ENCODE measurements around the gene GFOD2.

GFOD2 gene

GRCh38 chr16:67666559-67667452 is 52.3 kb downstream of the GFOD2 start, which contains the start of the genes C16orf86 and ENKD1:
C16orf86 (plus strand) TSS chr16:67666814; CDS start chr16:67666971, 157 bp downstream.
ENKD1 (minus strand) TSS chr16:67666750; CDS start chr16:67666442, 308 bp downstream.
- Histone ChIP-seq H3K9me3 (ENCODE audit: control insufficient read depth in 2 of 2, low read length in 2 of 2) (no peaks in the 10 kb centered on the region), H3K27me3 (ENCODE audit: control insufficient read depth in 2 of 2, insufficient read depth in 2 of 2, low read length in 2 of 2) (no peaks in the 10 kb centered on the region), H3K36me3 (ENCODE audit: control insufficient read depth in 2 of 2, insufficient read depth in 2 of 2, low read length in 2 of 2) (no peaks in the 10 kb centered on the region), H3K4me1 (ENCODE audit: control insufficient read depth in 2 of 2, insufficient read depth in 2 of 2, low read length in 2 of 2) (peaks cover 20 to 22% of the 10 kb centered on the region in 2 donors), H3K27ac (ENCODE audit: low read depth in 2 of 2, low read length in 2 of 2) (peak within 1 kb of the TSS; percentile 62 to 74), H3K9ac (ENCODE audit: low read depth in 1 of 2, low read length in 2 of 2) (peak within 1 kb of the TSS; percentile 62 to 77), H3K4me3 (ENCODE audit: low read length in 2 of 2) (peak within 1 kb of the TSS; percentile 68 to 71)

GRCh38 chr16:67666032-67666551 is 53.0 kb downstream of the GFOD2 start:
- peak overlapping the region in 1 of 2 donors; percentile 74 for H3K27ac ChIP-seq (ENCODE audit: low read depth in 2 of 2, low read length in 2 of 2)
- H3K9ac ChIP-seq (ENCODE audit: low read depth in 1 of 2, low read length in 2 of 2) = peak overlapping the region in 1 of 2 donors; percentile 62

GRCh38 chr16:67665598-67665997 is 53.5 kb downstream of the GFOD2 start:
- Histone ChIP-seq H3K36me3 (ENCODE audit: control insufficient read depth in 2 of 2, insufficient read depth in 2 of 2, low read length in 2 of 2) (no peaks in the 10 kb centered on the region), H3K27ac (ENCODE audit: low read depth in 2 of 2, low read length in 2 of 2) (no peak overlapping the region), H3K4me3 (ENCODE audit: low read length in 2 of 2) (peak overlapping the region; percentile 57 to 68), H3K4me1 (ENCODE audit: control insufficient read depth in 2 of 2, insufficient read depth in 2 of 2, low read length in 2 of 2) (peaks cover 29 to 30% of the 10 kb centered on the region in 2 donors), H3K9ac (ENCODE audit: low read depth in 1 of 2, low read length in 2 of 2) (peak overlapping the region in 1 of 2 donors; percentile 29), H3K27me3 (ENCODE audit: control insufficient read depth in 2 of 2, insufficient read depth in 2 of 2, low read length in 2 of 2) (no peaks in the 10 kb centered on the region), H3K9me3 (ENCODE audit: control insufficient read depth in 2 of 2, low read length in 2 of 2) (no peaks in the 10 kb centered on the region)

More at GRCh38 chr16:67666032-67666551, 53.0 kb downstream of the GFOD2 start:
- Histone ChIP-seq H3K4me3 (ENCODE audit: low read length in 2 of 2) (peak overlapping the region; percentile 68 to 71), H3K27me3 (ENCODE audit: control insufficient read depth in 2 of 2, insufficient read depth in 2 of 2, low read length in 2 of 2) (no peaks in the 10 kb centered on the region), H3K36me3 (ENCODE audit: control insufficient read depth in 2 of 2, insufficient read depth in 2 of 2, low read length in 2 of 2) (no peaks in the 10 kb centered on the region), H3K9me3 (ENCODE audit: control insufficient read depth in 2 of 2, low read length in 2 of 2) (no peaks in the 10 kb centered on the region), H3K4me1 (ENCODE audit: control insufficient read depth in 2 of 2, insufficient read depth in 2 of 2, low read length in 2 of 2) (peaks cover 27 to 28% of the 10 kb centered on the region in 2 donors)

- Histone ChIP-seq H3K9ac (ENCODE audit: low read depth in 1 of 2, low read length in 2 of 2) (no peak overlapping the region), H3K4me1 (ENCODE audit: control insufficient read depth in 2 of 2, insufficient read depth in 2 of 2, low read length in 2 of 2) (peaks cover 31 to 33% of the 10 kb centered on the region in 2 donors), H3K27ac (ENCODE audit: low read depth in 2 of 2, low read length in 2 of 2) (no peak overlapping the region)
These were observed 54.2 kb downstream of the GFOD2 start for GRCh38 chr16:67664871-67665270.

GRCh38 chr16:67664258-67664657 is 54.9 kb downstream of the GFOD2 start:
- Histone ChIP-seq H3K36me3 (ENCODE audit: control insufficient read depth in 2 of 2, insufficient read depth in 2 of 2, low read length in 2 of 2) (no peaks in the 10 kb centered on the region), H3K27me3 (ENCODE audit: control insufficient read depth in 2 of 2, insufficient read depth in 2 of 2, low read length in 2 of 2) (no peaks in the 10 kb centered on the region), H3K27ac (ENCODE audit: low read depth in 2 of 2, low read length in 2 of 2) (no peak overlapping the region), H3K9ac (ENCODE audit: low read depth in 1 of 2, low read length in 2 of 2) (no peak overlapping the region), H3K4me1 (ENCODE audit: control insufficient read depth in 2 of 2, insufficient read depth in 2 of 2, low read length in 2 of 2) (peaks cover 35 to 39% of the 10 kb centered on the region in 2 donors), H3K4me3 (ENCODE audit: low read length in 2 of 2) (no peak overlapping the region), H3K9me3 (ENCODE audit: control insufficient read depth in 2 of 2, low read length in 2 of 2) (no peaks in the 10 kb centered on the region)

More at GRCh38 chr16:67664871-67665270, 54.2 kb downstream of the GFOD2 start:
- H3K27me3 ChIP-seq (ENCODE audit: control insufficient read depth in 2 of 2, insufficient read depth in 2 of 2, low read length in 2 of 2) = no peaks in the 10 kb centered on the region
- H3K36me3 ChIP-seq (ENCODE audit: control insufficient read depth in 2 of 2, insufficient read depth in 2 of 2, low read length in 2 of 2) = no peaks in the 10 kb centered on the region
- no peaks in the 10 kb centered on the region for H3K9me3 ChIP-seq (ENCODE audit: control insufficient read depth in 2 of 2, low read length in 2 of 2)
- no peak overlapping the region for H3K4me3 ChIP-seq (ENCODE audit: low read length in 2 of 2)

GRCh38 chr16:67663877-67664222 is 55.3 kb downstream of the GFOD2 start:
- H3K27ac ChIP-seq (ENCODE audit: low read depth in 2 of 2, low read length in 2 of 2) = no peak overlapping the region
- peaks cover 38 to 41% of the 10 kb centered on the region in 2 donors for H3K4me1 ChIP-seq (ENCODE audit: control insufficient read depth in 2 of 2, insufficient read depth in 2 of 2, low read length in 2 of 2)
- no peaks in the 10 kb centered on the region for H3K9me3 ChIP-seq (ENCODE audit: control insufficient read depth in 2 of 2, low read length in 2 of 2)
- H3K36me3 ChIP-seq (ENCODE audit: control insufficient read depth in 2 of 2, insufficient read depth in 2 of 2, low read length in 2 of 2) = no peaks in the 10 kb centered on the region
- no peak overlapping the region for H3K4me3 ChIP-seq (ENCODE audit: low read length in 2 of 2)
- no peaks in the 10 kb centered on the region for H3K27me3 ChIP-seq (ENCODE audit: control insufficient read depth in 2 of 2, insufficient read depth in 2 of 2, low read length in 2 of 2)
- no peak overlapping the region for H3K9ac ChIP-seq (ENCODE audit: low read depth in 1 of 2, low read length in 2 of 2)

- no peak overlapping the region for H3K4me3 ChIP-seq (ENCODE audit: low read length in 2 of 2)
- no peaks in the 10 kb centered on the region for H3K36me3 ChIP-seq (ENCODE audit: control insufficient read depth in 2 of 2, insufficient read depth in 2 of 2, low read length in 2 of 2)
- H3K9me3 ChIP-seq (ENCODE audit: control insufficient read depth in 2 of 2, low read length in 2 of 2) = no peaks in the 10 kb centered on the region
- no peak overlapping the region for H3K9ac ChIP-seq (ENCODE audit: low read depth in 1 of 2, low read length in 2 of 2)
- H3K27me3 ChIP-seq (ENCODE audit: control insufficient read depth in 2 of 2, insufficient read depth in 2 of 2, low read length in 2 of 2) = no peaks in the 10 kb centered on the region
- no peak overlapping the region for H3K27ac ChIP-seq (ENCODE audit: low read depth in 2 of 2, low read length in 2 of 2)
- H3K4me1 ChIP-seq (ENCODE audit: control insufficient read depth in 2 of 2, insufficient read depth in 2 of 2, low read length in 2 of 2) = peaks cover 37 to 39% of the 10 kb centered on the region in 2 donors
These were observed 55.8 kb downstream of the GFOD2 start for GRCh38 chr16:67663151-67663876.

- H3K4me3 ChIP-seq (ENCODE audit: low read length in 2 of 2) = no peak overlapping the region
- no peak overlapping the region for H3K9ac ChIP-seq (ENCODE audit: low read depth in 1 of 2, low read length in 2 of 2)
- H3K27me3 ChIP-seq (ENCODE audit: control insufficient read depth in 2 of 2, insufficient read depth in 2 of 2, low read length in 2 of 2) = no peaks in the 10 kb centered on the region
- H3K36me3 ChIP-seq (ENCODE audit: control insufficient read depth in 2 of 2, insufficient read depth in 2 of 2, low read length in 2 of 2) = peaks cover 0 to 2% of the 10 kb centered on the region in 2 donors
- no peaks in the 10 kb centered on the region for H3K9me3 ChIP-seq (ENCODE audit: control insufficient read depth in 2 of 2, low read length in 2 of 2)
- no peak overlapping the region for H3K27ac ChIP-seq (ENCODE audit: low read depth in 2 of 2, low read length in 2 of 2)
- peaks cover 30 to 33% of the 10 kb centered on the region in 2 donors for H3K4me1 ChIP-seq (ENCODE audit: control insufficient read depth in 2 of 2, insufficient read depth in 2 of 2, low read length in 2 of 2)
These were observed 56.5 kb downstream of the GFOD2 start for GRCh38 chr16:67662653-67663010.

GRCh38 chr16:67661886-67662652 is 57.0 kb downstream of the GFOD2 start:
- no peaks in the 10 kb centered on the region for H3K27me3 ChIP-seq (ENCODE audit: control insufficient read depth in 2 of 2, insufficient read depth in 2 of 2, low read length in 2 of 2)
- no peak overlapping the region for H3K27ac ChIP-seq (ENCODE audit: low read depth in 2 of 2, low read length in 2 of 2)
- H3K9ac ChIP-seq (ENCODE audit: low read depth in 1 of 2, low read length in 2 of 2) = no peak overlapping the region
- H3K9me3 ChIP-seq (ENCODE audit: control insufficient read depth in 2 of 2, low read length in 2 of 2) = no peaks in the 10 kb centered on the region
- peak overlapping the region in 1 of 2 donors; percentile 99 for H3K4me3 ChIP-seq (ENCODE audit: low read length in 2 of 2)
- peaks cover 24 to 27% of the 10 kb centered on the region in 2 donors for H3K4me1 ChIP-seq (ENCODE audit: control insufficient read depth in 2 of 2, insufficient read depth in 2 of 2, low read length in 2 of 2)
- peaks cover 2 to 4% of the 10 kb centered on the region in 2 donors for H3K36me3 ChIP-seq (ENCODE audit: control insufficient read depth in 2 of 2, insufficient read depth in 2 of 2, low read length in 2 of 2)

Measured in mucosa of rectum (tissue), 2 donors.